Activated T-cell treated with anti-CD3 and anti-CD28 coated beads for 24 hours (primary cell): Measurements from ENCODE around the gene RSPRY1.
A peak's percentile ranks its signal among the peaks of the same experiment; 100 is the strongest.
"Not testable (repeated sequence)": the region's sequence is repeated elsewhere in the genome, so short reads cannot be mapped to it uniquely, and the experiment has no call there.

ENCODE experiments used
- DNase-seq: peaks from one replicate; pipeline ENCODE4 v3.0.0-alpha.2; 2020; ENCODE audit warnings: low read depth

The RSPRY1 gene

GRCh38 chr16:57271867-57272495 lies 85.9 kb downstream of the RSPRY1 start:
- DNase-seq = no peak

- DNase-seq = no peak
Observed at GRCh38 chr16:57273359-57273758, 87.2 kb downstream of the RSPRY1 start.

- DNase-seq = no peak
Observed at GRCh38 chr16:57273826-57274225, 87.7 kb downstream of the RSPRY1 start.

- not testable (repeated sequence) for DNase-seq
Observed at GRCh38 chr16:57275946-57276345, 89.8 kb downstream of the RSPRY1 start.

- no peak for DNase-seq
Observed at GRCh38 chr16:57276596-57276995, 90.5 kb downstream of the RSPRY1 start.

GRCh38 chr16:57277586-57277985 lies 91.5 kb downstream of the RSPRY1 start:
- peak; percentile 26 for DNase-seq

GRCh38 chr16:57278494-57278893 lies 92.4 kb downstream of the RSPRY1 start:
- DNase-seq = no peak

GRCh38 chr16:57279780-57280638 lies 93.9 kb downstream of the RSPRY1 start:
- DNase-seq = no peak

- no peak for DNase-seq
Observed at GRCh38 chr16:57281791-57282190, 95.7 kb downstream of the RSPRY1 start.

- no peak for DNase-seq
Observed at GRCh38 chr16:57282510-57283213, 96.5 kb downstream of the RSPRY1 start.

- no peak for DNase-seq
Observed at GRCh38 chr16:57283214-57283958, 97.3 kb downstream of the RSPRY1 start.

GRCh38 chr16:57283959-57284208 lies 97.8 kb downstream of the RSPRY1 start:
- no peak for DNase-seq

- DNase-seq = peak; percentile 16
Observed at GRCh38 chr16:57284209-57284951, 98.3 kb downstream of the RSPRY1 start, which contains the start of gene PLLP. Gene PLLP (minus strand): TSS chr16:57284672. CDS start chr16:57284540, 132 bp downstream.

GRCh38 chr16:57284952-57285363 lies 98.8 kb downstream of the RSPRY1 start:
- no peak for DNase-seq

GRCh38 chr16:57285379-57285778 lies 99.2 kb downstream of the RSPRY1 start:
- no peak for DNase-seq

- DNase-seq = no peak
Observed at GRCh38 chr16:57289391-57290257, 103.5 kb downstream of the RSPRY1 start.
